ENCODE measurements around the gene RILPL2.
"Not testable (repeated sequence)": the region's sequence is repeated elsewhere in the genome, so short reads cannot be mapped to it uniquely, and the experiment has no call there.

DNA sequence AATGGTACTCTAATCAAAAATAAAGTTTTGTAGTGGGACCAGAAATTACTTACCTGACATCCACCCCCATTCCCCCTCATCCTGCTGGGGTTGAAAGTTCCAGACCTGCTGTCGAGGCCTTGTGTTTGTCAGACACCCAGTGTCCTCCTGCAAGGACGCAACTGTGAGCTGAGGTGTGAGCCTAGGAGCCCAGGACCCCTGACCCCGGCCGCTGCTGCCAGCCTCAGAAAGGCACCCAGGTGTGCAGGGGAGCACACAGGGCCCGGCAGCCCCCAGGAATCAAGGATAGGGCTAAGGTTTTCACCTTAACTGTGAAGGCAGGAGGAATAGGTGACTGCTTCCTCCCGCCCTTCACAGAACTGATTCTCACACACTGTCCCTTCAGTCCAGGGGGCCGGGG, 27.9 kb downstream of the RILPL2 start:
- not testable (repeated sequence) for TF ChIP-seq POLR2AphosphoS5 (IDR thresholded peaks at IDR 0.05; ENCODE audit: insufficient read depth in 1 of 2, low read depth in 1 of 2); CTCF (IDR thresholded peaks at IDR 0.05)

Data from vagina (tissue), 2 donors.